SH-SY5Y (cell line): ENCODE data around the gene SAP30BP.

Experiments
- GATA2 ChIP-seq: IDR thresholded peaks from 2 replicates; pipeline ENCODE4 v1.6.1; 2011; ENCODE audit warnings: mild to moderate bottlenecking, low read depth, low read length
- GATA3 ChIP-seq: IDR thresholded peaks from 2 replicates; pipeline ENCODE4 v1.6.1; 2011; ENCODE audit warnings: low read depth, mild to moderate bottlenecking, low read length, moderate library complexity

DNA sequence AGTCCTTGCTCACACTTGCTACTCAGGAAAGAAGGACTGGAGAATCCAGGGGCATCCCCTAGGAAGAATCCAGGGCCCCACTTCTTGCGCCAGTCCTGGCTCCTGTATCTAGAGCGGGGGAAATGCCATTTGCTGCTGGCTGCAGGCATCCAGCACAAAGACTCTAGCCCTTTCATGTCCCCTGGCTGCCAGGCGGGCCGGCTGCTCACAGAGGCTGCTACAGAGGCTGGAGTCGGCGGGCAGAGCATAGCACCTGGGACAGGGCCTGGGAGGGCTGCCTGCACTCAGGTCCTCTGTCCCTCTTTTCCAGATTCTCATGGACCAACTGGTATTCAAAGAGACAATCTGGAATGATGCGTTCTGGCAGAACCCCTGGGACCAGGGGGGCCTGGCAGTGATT, 20.1 kb upstream of the SAP30BP start:
- TF ChIP-seq GATA3: no peak
- TF ChIP-seq GATA2: no peak
